Choroid plexus epithelial cell (primary cell): ENCODE measurements around the gene RIBC2.
"Not testable (repeated sequence)": the region's sequence is repeated elsewhere in the genome, so short reads cannot be mapped to it uniquely, and the experiment has no call there.

Source experiments
- DNase-seq: peaks from one replicate; pipeline ENCODE4 v3.0.0-alpha.2; 2010; ENCODE audit warnings: low read depth
- H3K4me3 ChIP-seq: 2 replicates; pipeline ENCODE4 v1.5.1; 2011; ENCODE audit warnings: low read depth, mild to moderate bottlenecking, control low read depth, low read length, moderate library complexity
- CTCF ChIP-seq: conservative IDR thresholded peaks from 2 replicates; pipeline ENCODE4 v1.5.1; 2011; ENCODE audit warnings: low read depth, mild to moderate bottlenecking, control low read depth, inconsistent platforms, low read length, moderate library complexity

RIBC2 gene

DNA sequence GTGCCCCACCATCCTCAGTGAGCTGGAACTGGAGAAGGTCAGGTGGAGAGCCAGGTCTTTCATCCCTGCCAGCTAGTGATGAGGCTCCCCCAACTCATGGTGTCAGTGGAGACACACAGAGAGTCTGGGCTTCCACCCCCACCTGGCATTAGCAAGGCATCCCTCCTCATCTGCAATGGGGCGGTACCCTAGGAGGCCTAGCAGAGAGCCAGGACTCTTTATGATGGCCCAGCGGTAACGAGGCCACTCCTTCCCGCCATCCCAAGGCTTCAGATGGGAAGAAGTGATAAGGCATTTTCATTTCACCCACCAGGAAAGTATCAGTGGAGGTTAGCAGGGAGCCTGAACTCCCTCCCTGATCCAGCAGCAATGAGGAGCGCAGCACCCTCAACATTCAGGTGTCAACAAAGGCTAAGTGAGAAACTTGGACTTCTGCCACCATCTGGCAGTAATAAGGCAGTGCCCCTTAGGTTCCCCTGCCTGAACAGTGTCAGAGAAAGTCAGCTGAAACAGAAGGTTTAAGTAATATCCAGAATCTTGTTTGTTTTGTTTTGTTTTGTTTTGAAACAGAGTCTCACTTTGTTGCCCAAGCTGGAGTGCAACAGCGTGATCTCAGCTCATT is 48.7 kb downstream of the RIBC2 start:
- no peak for TF ChIP-seq CTCF

GRCh38 chr22:45463691-45464090 is 50.2 kb downstream of the RIBC2 start:
- not testable (repeated sequence) for H3K4me3 ChIP-seq, DNase-seq

More for the DNA sequence above, 48.7 kb downstream of the RIBC2 start:
- H3K4me3 ChIP-seq = no peak overlapping the region
- no peak for DNase-seq

DNA sequence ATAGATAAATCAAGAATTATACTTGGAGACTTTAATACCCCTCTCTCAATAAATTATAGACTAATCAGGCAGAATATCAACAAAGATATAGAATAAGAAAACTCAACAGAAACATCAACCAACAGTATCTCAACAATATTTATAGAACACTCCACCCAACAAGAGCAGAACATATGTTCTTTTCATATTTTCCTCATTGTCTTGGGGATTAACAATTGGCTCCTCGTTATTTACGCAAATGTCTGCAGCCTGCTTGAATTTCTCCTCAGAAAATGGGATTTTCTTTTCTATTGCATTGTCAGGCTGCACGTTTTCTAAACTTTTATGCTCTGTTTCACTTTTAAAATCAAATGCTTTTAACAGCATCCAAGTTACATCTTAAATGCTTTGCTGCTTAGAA is 52.1 kb downstream of the RIBC2 start:
- no peak for TF ChIP-seq CTCF
- H3K4me3 ChIP-seq = no peak overlapping the region
- no peak for DNase-seq

GRCh38 chr22:45468872-45469271 is 55.4 kb downstream of the RIBC2 start:
- H3K4me3 ChIP-seq = no peak overlapping the region
- peak; percentile 43 for DNase-seq
- no peak for TF ChIP-seq CTCF

- peak; percentile 24 for DNase-seq
Measured at GRCh38 chr22:45469281-45470073, 56.0 kb downstream of the RIBC2 start.

DNA sequence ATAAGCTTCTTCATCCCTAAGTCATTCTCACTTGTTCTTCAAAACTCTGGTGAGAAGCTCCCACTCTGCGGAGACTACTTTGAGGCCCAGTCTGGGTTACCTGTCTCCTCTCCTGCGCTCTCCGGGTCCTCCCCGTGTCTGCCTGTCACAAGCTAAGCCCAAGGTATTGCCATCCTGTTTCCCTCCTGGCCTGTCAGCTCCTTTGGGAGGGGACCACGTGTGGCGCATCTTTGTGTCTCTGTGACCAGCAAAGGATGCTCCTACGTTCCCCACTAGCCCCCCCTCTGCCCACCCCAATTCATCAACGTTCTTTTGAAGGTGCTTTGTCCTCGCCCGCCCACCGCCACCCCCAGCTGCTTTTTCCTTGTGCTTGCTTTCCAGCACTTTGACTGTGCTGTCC is 57.4 kb downstream of the RIBC2 start:
- H3K4me3 ChIP-seq = no peak overlapping the region
- TF ChIP-seq CTCF = no peak
- no peak for DNase-seq

More at GRCh38 chr22:45469281-45470073, 56.0 kb downstream of the RIBC2 start:
- TF ChIP-seq CTCF = no peak
- no peak overlapping the region for H3K4me3 ChIP-seq

- TF ChIP-seq CTCF = no peak
- no peak for DNase-seq
- H3K4me3 ChIP-seq = no peak overlapping the region
Measured at GRCh38 chr22:45472426-45472825, 58.9 kb downstream of the RIBC2 start.
